HG02623 (cell line): ENCODE measurements around the gene TMEM107.

ENCODE experiments used
- ATAC-seq: cut with Tn5 transposase; IDR thresholded peaks from one replicate; pipeline ENCODE4 v1.9.1; 2021; ENCODE audit warnings: moderate library complexity; ENCODE audit not compliant: unreplicated experiment

TMEM107 gene

DNA sequence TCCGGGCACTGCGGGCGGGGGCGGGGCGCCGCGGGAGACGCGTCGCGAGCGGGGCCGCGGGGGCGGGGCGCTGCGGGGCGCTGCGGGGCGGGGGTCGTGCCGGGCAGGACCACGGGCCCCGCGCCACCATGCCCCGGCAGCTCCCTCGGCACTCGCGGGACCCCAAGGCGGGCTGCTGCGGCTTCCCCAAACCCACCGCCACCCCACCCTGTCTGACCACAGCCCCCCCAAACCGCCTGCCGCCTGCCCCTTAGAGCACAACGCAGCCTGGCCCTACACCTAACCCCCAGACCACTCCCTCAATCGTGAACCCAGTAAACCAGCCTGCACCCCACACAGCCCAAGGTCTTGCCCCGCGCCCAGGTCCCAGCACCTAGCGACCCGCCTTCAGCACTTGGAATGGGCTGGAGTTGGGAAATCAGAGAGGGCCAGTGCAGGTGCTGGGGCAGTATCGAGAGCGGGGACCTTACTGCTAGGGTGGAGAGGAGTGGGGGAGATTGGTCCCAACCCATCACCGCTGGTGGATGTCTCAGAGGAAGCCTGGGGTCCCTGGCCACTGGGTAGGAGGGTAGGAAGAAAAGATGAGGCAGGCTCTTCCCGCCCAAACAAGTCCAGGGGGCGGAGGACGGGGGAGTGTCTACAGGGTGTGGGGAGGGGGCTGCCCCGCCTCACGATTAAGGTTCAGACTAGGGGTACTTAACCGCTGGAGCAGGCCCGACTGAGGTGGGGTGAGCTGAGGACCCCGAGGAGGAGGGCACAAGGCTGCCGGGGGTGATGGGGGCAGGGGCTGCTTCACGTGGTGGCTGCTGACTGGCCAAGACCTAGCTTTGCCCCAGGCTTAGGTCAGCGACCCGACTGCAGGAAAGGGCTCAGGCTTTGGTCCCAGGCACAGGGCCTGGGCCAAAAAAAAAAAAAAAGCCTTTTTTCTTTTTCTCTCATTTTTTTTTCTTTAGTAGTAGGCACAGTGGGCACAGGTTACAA lies 12.9 kb downstream of the TMEM107 start:
- ATAC-seq: no peak

GRCh38 chr17:8162233-8162996 lies 13.8 kb downstream of the TMEM107 start, which contains the start of gene VAMP2:
Gene VAMP2, minus strand, starts transcription at chr17:8162948. Its CDS starts 69 bp downstream, at chr17:8162879.
- no peak for ATAC-seq

- ATAC-seq: no peak
Observed at GRCh38 chr17:8161289-8162232, 14.6 kb downstream of the TMEM107 start.

GRCh38 chr17:8160741-8161221 lies 15.4 kb downstream of the TMEM107 start:
- ATAC-seq: no peak

DNA sequence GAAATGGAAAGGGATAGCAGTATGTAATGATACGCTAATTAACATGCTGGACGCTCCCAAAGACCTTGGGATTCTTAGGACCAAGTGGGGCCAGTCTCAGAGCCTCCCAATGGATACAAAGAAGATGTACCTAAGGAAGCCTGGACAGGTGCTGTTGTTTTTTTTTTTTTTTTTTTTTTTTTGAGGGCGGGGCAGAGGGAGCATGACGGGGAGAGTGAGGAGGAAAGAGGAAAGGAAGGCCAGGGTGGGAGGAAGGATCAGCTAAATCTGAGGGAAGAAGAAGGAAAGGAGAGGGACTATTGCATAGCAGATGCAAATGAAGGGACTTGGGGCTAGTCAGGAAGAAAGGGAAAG lies 16.0 kb downstream of the TMEM107 start:
- ATAC-seq: no peak

DNA sequence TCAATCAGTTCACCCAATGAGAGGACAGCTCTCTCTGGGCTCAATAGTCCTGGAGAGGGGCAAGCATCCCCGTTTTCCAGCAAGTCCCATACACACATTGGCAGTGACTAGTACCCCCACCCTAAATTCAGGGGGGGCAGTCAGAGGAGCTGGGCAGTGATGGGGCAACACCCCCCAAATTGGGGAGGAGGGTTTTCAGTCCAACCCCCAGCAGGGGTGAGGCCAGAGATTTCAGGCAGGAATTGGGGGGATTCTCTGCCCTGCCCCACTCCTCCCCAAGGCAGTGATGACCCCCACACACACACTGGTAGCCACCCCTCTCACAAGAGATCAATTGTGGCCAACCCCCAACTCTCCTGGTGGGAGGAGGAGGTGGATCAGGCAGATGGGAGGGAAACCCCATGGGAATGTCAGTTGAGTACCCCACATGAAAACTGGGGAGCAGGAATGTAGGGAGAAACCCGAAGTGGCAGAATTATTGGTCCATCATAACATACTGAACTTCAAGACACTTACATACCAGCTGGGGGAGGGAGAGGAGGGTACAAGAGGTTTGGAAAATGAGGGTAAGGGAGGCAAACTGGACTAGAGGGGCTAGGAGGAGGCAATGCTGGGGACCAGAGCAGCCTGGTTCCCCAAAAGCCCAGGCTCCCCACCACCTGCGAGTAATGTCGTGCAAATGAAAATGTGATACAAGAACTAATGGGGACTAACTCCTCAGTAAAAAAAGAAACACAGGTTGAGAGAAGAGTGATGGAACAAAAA lies 16.5 kb downstream of the TMEM107 start:
- no peak for ATAC-seq

- no peak for ATAC-seq
Observed at GRCh38 chr17:8159032-8159400, 17.2 kb downstream of the TMEM107 start.

- ATAC-seq: no peak
Observed at GRCh38 chr17:8158267-8159031, 17.7 kb downstream of the TMEM107 start.

- ATAC-seq: peak; percentile 76
Observed at GRCh38 chr17:8156246-8156992, 19.8 kb downstream of the TMEM107 start.

GRCh38 chr17:8155996-8156245 lies 20.3 kb downstream of the TMEM107 start:
- ATAC-seq: no peak

DNA sequence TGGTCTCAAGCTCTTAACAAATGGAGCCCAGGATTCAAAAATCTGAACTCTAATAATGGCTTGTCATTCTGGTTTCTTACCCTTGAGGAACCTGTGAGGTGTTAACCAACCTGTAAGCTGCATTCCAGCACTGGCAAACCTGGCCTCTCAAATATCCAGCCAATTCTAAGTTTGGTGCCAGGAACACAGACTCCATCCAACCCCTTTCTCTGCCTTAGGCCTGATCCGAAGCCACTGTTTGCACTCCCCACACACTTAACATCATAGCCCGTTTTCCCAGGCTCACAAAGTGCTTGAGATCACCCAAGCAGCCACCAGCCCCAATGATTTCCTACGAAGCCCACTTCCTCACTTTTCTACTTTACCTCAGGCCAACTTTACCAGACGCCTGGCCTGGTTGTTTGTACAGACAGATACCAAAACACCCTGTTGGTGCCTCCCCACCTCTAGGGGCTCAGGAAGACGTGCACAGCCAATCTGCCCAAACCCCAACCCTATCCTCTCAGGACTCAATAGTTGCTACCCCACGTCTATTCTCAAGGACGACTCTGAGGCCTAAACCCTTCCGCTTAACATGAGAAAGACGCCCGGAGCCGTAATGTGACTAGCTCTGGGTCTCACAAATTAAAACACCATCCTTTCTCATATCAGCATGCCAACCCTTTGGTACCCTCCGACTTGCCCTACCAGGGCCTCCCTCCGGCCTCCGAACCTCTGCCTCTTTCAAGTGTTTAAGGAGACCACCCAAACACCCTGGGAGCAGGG lies 20.8 kb downstream of the TMEM107 start:
- no peak for ATAC-seq

- ATAC-seq: no peak
Observed at GRCh38 chr17:8154608-8155155, 21.5 kb downstream of the TMEM107 start.

GRCh38 chr17:8153957-8154607 lies 22.1 kb downstream of the TMEM107 start:
- no peak for ATAC-seq

DNA sequence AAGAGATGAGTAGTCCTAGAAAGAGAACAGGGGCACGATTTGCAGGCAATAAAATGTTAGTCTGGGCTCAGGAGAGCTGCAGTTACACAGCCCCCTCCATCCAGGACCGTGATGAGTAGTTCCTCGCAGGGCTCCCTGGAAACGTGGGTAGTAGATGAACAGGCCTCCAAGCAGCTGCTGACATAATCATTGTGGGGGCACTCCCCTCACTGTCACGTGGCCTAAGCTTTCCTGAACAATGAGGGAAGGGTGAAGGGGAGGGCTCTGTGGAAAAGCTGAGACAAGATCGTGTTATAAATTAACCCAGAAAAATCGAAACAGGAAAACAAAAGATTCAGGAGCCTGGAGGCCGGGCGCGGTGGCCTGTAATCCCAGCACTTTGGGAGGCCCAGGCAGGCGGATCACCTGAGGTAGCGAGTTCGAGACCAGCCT lies 22.6 kb downstream of the TMEM107 start:
- ATAC-seq: no peak

- ATAC-seq: no peak
Observed at GRCh38 chr17:8153031-8153451, 23.1 kb downstream of the TMEM107 start.

DNA sequence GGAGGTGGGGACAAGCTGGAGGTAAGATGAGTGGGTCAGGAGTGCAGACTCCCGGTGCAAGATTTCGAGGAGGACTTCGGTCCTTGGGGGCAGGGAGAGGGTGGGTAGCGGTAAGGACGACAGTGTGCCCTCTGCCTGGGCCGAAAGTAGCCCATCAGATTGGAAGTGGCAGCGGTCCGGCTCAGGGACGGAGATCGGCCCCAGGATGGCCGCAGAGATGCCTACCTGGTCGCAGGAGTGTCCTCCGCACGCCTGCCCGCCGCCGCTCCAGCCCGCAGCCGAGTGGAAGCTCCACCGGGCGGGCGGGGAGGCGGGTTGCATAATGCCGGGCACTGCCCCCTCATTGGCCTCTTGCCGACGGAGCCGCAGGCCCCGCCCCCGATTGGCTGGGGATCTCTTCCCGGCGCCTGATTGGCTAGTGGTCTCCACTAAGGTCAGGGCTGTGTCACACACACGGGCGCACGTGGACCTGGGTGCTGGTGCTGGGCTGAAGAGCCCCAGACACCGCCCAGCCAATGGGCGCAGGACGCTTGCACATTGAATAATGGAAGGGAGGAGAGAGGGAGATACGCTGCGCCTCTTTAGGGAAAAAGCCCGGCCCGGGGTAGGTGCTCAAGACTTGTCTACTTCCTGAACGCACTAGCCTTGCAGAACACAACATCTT lies 23.9 kb downstream of the TMEM107 start, which contains the start of gene PER1:
PER1 (minus strand) TSS at position 293 of the 664 bp plus-strand sequence. CDS start 1,698 bp downstream, outside the sequence.
- ATAC-seq: no peak
